Left ventricle myocardium inferior (tissue), 1 donor: ENCODE data around the gene LEMD2. TPM values are rescaled to one million over a fixed set of nuclear protein-coding genes. Genes with fewer than 3 reads are reported as not detected.

Experiments used
- DNase-seq: peaks from one replicate; pipeline ENCODE4 v3.0.0-alpha.2; 2020
- H3K27ac ChIP-seq: fragments of 200-600 bp; replicated peaks from 2 replicates; pipeline ENCODE4 v1.8.0; 2021
- H3K27me3 ChIP-seq: fragments of 200-600 bp; 2 replicates; pipeline ENCODE4 v1.8.0; 2021; ENCODE audit warnings: low read depth
- H3K36me3 ChIP-seq: fragments of 200-600 bp; 2 replicates; pipeline ENCODE4 v1.8.0; 2021
- H3K4me1 ChIP-seq: fragments of 200-600 bp; 2 replicates; pipeline ENCODE4 v1.8.0; 2021
- H3K4me3 ChIP-seq: fragments of 200-600 bp; 2 replicates; pipeline ENCODE4 v1.8.0; 2021; ENCODE audit warnings: mild to moderate bottlenecking, moderate library complexity
- H3K9me3 ChIP-seq: fragments of 200-600 bp; replicated peaks from 2 replicates; pipeline ENCODE4 v1.8.0; 2021
- intact Hi-C: fragments of 100-400 bp; cut with micrococcal nuclease; formaldehyde crosslinking; loops from one replicate; pipeline ENCODE4 v1.11.0; 2022
- long read RNA-seq: library from polyadenylated mRNA; unstranded; transcript quantifications from one replicate; pipeline ENCODE4 v2.0.0, GENCODE V29; 2021
- total RNA-seq: library from RNA; stranded (reverse); fragmentation: NEBNext Ultra II Directional; extraction: Animal tissue kit (Norgen Biotek cat#: 25700); gene quantifications from one replicate; pipeline ENCODE4 v1.2.1, GENCODE V29; 2021
- TF ChIP-seq, protein P1 (sequence below): fragments of 200-600 bp; IDR thresholded peaks from 2 replicates; pipeline ENCODE4 v1.8.0; 2021; ENCODE audit warnings: antibody characterized with exemption, mild to moderate bottlenecking, borderline replicate concordance
- donor health status: DM: no; HTN: yes; CAD: no; lungs with severe emphysema.

Gene LEMD2
- 22.2 TPM for total RNA-seq
- long read RNA-seq, transcript LEMD2-207 (8 exons, 1,306 nt): minor isoform, 9 of 146 reads
- long read RNA-seq, transcript LEMD2-201 (9 exons, 2,958 nt): major isoform, 118 of 146 reads
- long read RNA-seq, partial matches to known transcripts: 1 of 146 reads
- long read RNA-seq, other reads (novel, unspliced or antisense): 15 of 146 reads

DNA sequence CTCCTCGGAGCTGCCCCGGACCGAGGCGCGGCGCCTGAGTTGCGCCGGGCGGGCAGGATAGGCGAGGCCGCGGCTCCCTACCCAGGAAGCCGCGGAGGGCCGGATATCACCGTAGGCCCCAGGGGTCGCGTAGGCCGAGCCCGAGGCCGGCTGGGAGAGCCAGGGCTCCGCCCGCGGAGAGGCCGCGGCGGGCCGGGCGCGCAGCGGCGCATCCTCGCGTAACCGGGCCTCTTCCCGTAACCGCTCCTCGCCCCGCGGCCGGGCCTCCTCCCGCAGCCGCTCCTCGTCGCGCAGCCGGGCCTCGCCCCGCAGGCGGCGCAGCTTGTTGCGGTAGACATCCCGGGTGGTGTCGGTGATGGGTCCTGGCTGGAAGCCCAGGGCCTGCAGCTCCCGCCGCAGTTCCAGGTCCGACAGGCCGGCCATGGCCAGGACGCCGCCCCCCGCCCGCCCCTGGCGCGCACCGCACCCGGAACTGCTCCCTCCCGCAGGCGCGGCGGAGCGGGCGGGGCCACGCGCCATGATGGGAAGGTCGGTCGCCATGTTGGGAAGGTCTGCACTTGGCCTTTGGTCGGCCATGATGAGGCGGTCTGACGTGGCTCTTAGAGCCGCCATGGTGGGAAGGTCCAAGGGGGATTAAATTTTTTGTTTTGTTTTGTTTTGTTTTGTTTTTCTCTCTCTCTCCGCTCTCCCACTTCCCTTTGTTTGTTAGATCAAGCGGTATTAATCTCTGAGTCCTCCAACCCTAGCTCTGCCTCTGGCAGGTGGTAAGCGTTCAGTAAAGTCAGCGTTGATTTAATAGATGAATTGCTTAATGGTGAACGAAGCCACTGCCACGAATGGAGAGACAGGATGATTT is at the start of gene LEMD2:
LEMD2 (minus strand) TSS at position 437 of the 856 bp plus-strand sequence; CDS start at position 423, 14 bp downstream.
- DNase-seq: peak; percentile 95
- TF ChIP-seq, protein P1, sequence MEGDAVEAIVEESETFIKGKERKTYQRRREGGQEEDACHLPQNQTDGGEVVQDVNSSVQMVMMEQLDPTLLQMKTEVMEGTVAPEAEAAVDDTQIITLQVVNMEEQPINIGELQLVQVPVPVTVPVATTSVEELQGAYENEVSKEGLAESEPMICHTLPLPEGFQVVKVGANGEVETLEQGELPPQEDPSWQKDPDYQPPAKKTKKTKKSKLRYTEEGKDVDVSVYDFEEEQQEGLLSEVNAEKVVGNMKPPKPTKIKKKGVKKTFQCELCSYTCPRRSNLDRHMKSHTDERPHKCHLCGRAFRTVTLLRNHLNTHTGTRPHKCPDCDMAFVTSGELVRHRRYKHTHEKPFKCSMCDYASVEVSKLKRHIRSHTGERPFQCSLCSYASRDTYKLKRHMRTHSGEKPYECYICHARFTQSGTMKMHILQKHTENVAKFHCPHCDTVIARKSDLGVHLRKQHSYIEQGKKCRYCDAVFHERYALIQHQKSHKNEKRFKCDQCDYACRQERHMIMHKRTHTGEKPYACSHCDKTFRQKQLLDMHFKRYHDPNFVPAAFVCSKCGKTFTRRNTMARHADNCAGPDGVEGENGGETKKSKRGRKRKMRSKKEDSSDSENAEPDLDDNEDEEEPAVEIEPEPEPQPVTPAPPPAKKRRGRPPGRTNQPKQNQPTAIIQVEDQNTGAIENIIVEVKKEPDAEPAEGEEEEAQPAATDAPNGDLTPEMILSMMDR: no peak
- peaks cover 12% of the 10 kb centered on the region for H3K36me3 ChIP-seq
- intact Hi-C loops: no loop called here
- H3K27ac ChIP-seq: peak within 1 kb of the TSS; percentile 98
- H3K4me3 ChIP-seq: peak within 1 kb of the TSS; percentile 94
- H3K4me1 ChIP-seq: peaks cover 54% of the 10 kb centered on the region
- peaks cover 1% of the 10 kb centered on the region for H3K27me3 ChIP-seq
- no peaks in the 10 kb centered on the region for H3K9me3 ChIP-seq

- intact Hi-C loops: no loop called here
- DNase-seq: no peak
These were observed 49.2 kb upstream of the LEMD2 start for GRCh38 chr6:33837971-33838665.

GRCh38 chr6:33836806-33837469 is 48.0 kb upstream of the LEMD2 start:
- peaks cover 51% of the 10 kb centered on the region for H3K27me3 ChIP-seq
- intact Hi-C loops: no loop called here
- no peak overlapping the region for H3K4me3 ChIP-seq
- H3K9me3 ChIP-seq: peaks cover 6% of the 10 kb centered on the region
- TF ChIP-seq, protein P1: no peak
- no peak overlapping the region for H3K27ac ChIP-seq
- H3K4me1 ChIP-seq: peaks cover 5% of the 10 kb centered on the region
- no peaks in the 10 kb centered on the region for H3K36me3 ChIP-seq
- no peak for DNase-seq

More at GRCh38 chr6:33837971-33838665, 49.2 kb upstream of the LEMD2 start:
- Histone ChIP-seq H3K27me3 (peaks cover 58% of the 10 kb centered on the region), H3K9me3 (peaks cover 6% of the 10 kb centered on the region), H3K4me1 (peaks cover 5% of the 10 kb centered on the region), H3K27ac (no peak overlapping the region), H3K4me3 (no peak overlapping the region), H3K36me3 (no peaks in the 10 kb centered on the region)
- TF ChIP-seq, protein P1: no peak

GRCh38 chr6:33834401-33835392 is 45.8 kb upstream of the LEMD2 start:
- no peak for DNase-seq
- Histone ChIP-seq H3K36me3 (no peaks in the 10 kb centered on the region), H3K4me3 (no peak overlapping the region), H3K27me3 (peaks cover 61% of the 10 kb centered on the region), H3K27ac (no peak overlapping the region), H3K9me3 (peaks cover 6% of the 10 kb centered on the region), H3K4me1 (peaks cover 1% of the 10 kb centered on the region)
- TF ChIP-seq, protein P1: no peak
- intact Hi-C loops: no loop called here
